ENCODE results near the gene LENG8.
"Not testable (repeated sequence)": the region's sequence is repeated elsewhere in the genome, so short reads cannot be mapped to it uniquely, and the experiment has no call there.

The LENG8 gene

GRCh38 chr19:54444737-54445136 is 4.3 kb upstream of the LENG8 start:
- FAIRE-seq: no peak

DNA sequence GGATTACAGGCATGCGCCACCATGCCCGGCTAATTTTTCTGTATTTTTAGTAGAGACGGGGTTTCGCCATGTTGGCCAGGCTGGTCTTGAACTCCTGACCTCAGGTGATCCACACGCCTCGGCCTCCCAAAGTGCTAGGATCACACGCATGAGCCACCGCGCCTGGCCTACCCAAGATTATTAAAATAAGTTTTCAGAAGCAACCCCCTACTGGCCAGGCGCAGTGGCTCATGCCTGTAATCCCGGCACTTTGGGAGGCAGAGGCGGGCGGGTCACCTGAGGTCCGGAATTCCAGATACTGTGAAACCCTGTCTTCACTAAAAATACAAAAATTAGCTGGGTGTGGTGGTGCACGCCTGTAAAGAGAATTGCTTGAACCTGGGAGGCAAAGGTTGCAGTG is 2.6 kb upstream of the LENG8 start:
- not testable (repeated sequence) for FAIRE-seq

DNA sequence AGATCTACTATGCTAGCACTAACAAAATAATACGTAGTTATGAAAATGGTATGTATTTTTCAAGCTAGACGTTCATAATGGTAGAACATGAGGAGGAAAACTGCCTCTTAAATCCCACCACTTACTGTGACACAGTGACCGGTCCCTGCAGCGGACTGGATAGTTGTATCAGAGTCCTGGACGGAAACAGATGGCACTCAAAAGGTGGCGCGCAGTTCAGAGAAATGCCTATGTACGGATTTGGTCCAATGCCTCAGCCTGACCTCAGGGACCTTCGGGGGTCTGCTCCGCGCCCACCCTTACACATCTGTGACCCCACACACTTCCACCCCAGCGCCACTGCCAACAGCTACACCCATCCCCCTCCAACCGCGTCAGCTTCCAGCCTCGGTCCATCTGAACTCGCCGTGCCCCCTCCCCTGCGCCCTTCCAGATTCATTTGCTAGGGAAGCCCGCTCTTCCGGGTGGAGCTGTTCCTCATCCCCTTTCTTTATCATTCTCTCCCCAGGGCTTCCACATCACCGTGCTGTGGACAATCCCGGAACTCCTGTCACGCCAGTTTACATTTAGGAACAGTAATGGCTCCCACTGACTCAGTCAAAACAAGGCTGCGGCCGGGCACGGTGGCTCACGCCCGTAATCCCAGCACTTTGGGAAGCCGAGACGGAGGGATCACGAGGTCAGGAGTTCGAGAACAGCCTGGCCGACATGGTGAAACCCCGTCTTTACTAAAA is 792 bp upstream of the LENG8 start:
- no peak for FAIRE-seq

DNA sequence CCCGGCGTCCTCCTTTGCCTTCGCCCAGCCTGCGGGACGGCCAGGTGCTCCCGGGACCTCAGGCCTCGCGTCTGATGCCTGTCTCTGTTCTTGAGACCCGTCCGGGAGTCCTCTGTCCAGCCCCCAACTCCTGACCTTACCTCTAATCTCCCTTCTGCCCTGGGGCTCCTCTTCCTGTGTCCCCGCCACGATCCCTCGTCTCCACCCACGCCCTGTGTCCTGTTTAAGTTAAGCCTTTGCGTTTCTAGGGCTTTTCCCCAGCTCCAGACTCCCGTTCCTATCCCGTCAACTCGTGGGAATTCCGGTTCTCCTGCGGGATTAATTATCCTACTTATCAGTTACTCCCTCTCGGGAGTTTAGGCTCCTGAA is 686 bp downstream of the LENG8 start:
- FAIRE-seq: no peak

DNA sequence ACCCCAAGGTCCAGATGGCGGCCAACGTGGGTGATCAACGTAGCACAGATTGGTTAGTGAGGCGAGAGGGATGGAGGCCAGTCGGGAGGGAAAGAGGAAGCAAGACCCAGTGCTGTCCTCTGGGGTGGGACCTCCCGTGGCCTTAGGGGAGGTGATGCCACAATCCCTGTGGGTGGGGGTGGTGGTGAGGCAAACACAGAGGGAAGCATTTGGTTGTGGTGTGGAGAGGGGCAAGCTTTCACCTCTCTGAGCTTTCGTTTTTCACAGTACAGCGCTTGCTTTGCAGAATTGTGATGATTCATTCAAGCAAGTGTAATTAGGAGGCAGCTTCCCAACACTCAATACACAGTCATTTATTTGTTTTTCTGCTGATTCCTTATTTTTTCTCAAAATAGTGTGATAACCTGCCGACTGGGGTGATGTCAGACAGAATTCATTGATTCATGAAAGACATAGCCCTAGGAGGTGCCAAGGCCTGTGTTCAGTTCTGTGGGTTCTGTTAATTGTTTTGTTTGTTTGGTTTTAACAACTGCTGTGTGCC is 2.4 kb downstream of the LENG8 start:
- no peak for FAIRE-seq

DNA sequence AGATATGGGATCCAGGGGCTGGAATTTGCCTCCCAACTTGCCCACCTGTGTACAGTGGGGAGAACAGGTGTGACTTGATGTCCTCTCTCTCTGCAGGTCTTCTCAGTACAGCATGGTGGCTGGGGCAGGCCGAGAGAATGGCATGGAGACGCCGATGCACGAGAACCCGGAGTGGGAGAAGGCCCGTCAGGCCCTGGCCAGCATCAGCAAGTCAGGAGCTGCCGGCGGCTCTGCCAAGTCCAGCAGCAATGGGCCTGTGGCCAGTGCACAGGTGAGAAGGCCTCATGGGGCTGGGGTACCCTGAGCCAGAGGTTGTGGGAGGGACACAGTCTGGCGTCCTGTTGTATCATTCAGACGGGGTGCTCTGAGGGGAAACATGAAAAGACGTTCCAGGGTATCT is 3.0 kb downstream of the LENG8 start:
- FAIRE-seq: no peak

GRCh38 chr19:54452626-54453025 is 3.6 kb downstream of the LENG8 start:
- FAIRE-seq: no peak

- FAIRE-seq: no peak
These were observed 5.2 kb downstream of the LENG8 start for GRCh38 chr19:54453921-54454780.

- FAIRE-seq: no peak
These were observed 6.0 kb downstream of the LENG8 start for GRCh38 chr19:54454781-54455675.

- no peak for FAIRE-seq
These were observed 6.9 kb downstream of the LENG8 start for GRCh38 chr19:54455786-54456422.

DNA sequence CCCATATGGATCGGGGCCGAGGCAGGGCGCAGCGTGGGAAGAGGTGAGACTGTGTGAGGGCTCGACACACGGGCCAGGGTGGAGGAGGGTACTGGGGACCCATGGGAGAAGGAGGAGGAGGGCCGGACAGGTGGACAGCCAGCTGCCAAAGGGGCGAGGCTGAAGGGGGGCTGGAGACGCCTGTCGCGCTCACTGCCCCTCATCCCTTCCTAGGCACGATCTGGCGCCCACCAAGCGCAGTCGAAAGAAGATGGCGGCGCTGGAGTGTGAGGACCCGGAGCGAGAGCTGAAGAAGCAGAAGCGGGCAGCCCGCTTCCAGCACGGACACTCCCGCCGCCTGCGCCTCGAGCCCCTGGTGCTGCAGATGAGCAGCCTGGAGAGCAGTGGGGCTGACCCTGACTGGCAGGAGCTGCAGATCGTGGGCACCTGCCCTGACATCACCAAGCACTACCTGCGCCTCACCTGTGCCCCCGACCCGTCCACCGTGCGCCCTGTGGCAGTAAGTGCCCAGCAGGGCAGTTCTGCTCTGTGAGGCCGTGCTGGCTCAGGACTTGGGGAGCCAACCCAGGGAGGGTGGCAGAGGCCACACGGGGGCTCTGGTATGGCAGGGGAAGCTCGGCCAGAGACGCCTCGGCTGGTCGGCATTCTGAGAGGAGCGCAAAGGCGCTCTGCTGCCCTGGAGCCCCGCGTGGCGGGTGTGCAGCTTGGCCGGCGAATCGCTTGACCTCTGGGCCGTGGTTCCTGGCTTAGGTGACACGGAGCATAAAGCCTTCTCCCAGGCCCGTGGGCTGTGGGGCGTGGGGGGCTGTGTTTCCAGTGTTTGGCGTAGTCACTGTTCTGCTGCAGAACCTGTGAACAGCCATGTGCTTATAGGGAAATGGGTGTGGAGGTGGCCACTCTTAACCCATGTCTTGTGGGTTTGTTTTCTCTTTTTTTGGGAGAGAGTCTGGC is 7.7 kb downstream of the LENG8 start:
- FAIRE-seq: no peak

DNA sequence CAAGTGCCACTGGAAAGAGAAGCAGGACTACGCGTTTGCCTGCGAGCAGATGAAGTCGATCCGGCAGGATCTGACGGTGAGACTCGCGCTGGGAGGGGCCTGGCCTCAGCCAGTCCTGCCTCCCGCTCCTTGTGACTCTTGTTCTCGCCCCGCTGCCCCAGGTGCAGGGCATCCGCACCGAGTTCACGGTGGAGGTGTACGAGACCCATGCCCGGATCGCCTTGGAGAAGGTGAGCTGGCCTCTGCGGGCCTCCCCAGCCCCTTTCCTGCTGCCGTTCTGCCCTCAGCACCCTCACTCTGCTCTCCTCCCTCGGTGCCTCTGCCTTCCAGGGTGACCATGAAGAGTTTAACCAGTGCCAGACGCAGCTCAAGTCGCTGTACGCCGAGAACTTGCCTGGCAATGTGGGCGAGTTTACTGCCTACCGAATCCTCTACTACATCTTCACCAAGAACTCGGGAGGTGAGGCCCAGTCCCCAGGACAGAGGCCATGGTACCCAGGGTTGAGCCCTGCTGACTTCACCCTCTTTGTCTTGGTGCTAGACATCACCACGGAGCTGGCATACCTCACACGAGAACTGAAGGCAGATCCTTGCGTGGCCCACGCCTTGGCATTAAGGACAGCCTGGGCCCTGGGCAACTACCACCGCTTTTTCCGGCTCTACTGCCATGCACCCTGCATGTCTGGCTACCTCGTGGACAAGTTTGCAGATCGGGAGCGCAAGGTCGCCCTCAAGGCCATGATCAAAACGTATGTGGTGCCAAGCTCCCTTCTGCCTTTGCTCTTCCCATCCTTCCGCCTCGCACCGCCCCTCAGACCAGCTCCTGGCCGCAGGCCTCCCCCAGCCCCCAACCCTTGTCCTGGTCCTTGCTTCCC is 9.0 kb downstream of the LENG8 start:
- no peak for FAIRE-seq

- no peak for FAIRE-seq
These were observed 9.8 kb downstream of the LENG8 start for GRCh38 chr19:54458648-54459281.

- no peak for FAIRE-seq
These were observed 10.6 kb downstream of the LENG8 start for GRCh38 chr19:54459282-54460229.

DNA sequence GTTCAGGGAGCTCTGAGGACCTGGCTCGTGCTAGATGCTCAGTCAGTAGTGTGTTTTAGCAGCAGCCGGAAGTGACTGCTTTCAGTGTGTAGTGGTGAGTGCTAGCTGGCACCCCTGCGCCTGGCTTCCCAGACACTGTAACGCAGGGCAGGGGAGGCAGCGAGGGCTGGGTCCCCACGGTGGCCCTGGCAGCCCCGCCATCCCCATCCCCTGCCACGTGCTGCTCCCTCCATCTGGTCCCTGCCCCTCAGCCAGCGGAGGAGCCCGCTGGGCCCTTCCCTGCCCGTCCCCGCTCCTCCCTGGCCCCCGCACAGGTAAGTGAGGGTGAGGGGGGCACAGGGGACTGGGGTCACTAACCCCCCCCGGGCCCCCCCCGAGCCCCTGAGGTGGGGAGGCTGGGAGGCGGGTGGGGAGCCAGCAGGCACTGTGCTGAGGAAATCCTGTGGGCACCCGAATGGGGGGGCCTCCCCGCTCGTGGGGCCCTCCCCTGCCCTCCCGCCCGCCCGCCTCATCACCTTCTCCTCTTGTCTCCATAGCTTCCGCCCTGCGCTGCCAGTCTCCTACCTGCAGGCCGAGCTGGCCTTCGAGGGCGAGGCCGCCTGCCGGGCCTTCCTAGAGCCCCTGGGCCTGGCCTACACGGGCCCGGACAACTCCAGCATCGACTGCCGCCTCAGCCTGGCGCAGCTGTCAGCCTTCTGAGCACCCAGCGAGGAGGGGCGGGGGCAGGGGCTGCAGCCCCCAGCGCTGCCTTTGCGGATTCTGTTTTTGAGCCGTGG is 11.4 kb downstream of the LENG8 start:
- FAIRE-seq: no peak

- no peak for FAIRE-seq
These were observed 12.2 kb downstream of the LENG8 start for GRCh38 chr19:54461210-54461609.

DNA sequence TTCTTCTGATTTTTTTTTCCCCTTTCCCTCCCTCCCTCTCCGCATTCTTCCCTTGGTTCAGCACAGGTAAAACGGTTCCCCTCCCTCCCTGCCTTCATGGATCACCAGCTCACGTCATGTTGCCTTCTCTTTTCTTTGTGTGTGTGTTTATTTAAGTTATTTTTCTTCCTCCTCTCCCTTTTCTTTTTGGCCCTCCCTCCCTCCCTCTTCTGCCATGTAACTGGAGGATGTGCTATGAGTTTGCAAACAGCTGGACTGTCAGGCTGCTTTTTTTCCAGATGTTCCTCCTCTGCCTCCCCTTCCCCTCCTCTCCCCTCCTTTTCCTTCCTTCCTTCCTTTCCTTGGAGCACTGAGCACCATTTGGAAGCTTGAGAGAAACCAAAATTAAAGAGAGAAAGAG is 12.6 kb downstream of the LENG8 start:
- FAIRE-seq: no peak

Data from colon (tissue), 2 donors.